Stimulated activated CD8-positive, alpha-beta memory T cell treated with anti-CD3 and anti-CD28 coated beads, Interleukin-7, amount 100 ng/mL, for 4 hours (primary cell): Measurements from ENCODE around the gene DYNC1I2.

Source experiments
- DNase-seq, 2 donors: peaks; one replicate each; pipeline ENCODE4 v3.0.0-alpha.2; 2020; ENCODE audit warnings: low read depth in 2 of 2

Gene DYNC1I2

DNA sequence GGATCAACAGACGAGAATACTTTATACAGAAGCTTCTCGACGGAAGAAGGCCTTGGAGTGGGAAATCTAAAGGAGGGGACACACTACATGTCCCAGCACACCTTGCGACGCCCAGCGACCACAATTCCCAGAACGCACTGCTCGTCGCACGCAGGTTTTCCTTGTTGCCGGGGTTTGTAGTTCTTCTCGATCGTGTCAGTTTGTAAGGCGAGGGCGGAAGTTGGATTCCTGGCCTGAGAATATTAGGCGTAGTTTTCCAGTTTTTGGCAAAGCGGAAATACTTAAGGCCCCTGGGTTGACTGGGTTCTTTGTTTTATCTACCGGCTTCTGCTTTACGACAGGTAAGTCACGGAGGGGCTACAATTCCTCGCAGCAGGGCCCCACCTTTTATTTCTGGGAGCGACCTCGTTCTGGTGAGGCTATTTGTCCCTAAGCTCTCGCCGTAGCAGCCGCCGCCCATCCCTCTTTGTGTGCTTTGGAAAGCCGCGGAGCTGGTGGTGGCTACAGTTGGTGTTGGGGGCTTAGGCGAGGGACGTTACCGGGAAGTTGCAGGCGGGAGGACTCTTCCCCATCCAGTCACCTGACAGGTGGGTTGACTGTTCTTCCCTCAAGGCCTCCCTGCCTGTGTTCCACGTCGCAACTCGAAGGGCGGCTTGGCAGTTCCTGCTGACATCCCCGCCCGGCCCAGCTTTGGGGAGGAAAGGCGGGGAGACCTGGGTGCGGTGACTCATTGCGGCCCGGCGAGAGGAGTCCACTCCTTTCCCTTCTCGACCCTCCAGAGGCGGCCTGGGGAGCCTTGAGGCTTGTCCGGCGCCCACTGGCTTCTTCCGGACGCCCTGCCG, at the start of gene DYNC1I2:
TSS of gene DYNC1I2 (plus strand) at position 183 of the 842 bp plus-strand sequence. CDS start 2,687 bp downstream, outside the sequence.
- peak; percentile 46 to 70 for DNase-seq

DNA sequence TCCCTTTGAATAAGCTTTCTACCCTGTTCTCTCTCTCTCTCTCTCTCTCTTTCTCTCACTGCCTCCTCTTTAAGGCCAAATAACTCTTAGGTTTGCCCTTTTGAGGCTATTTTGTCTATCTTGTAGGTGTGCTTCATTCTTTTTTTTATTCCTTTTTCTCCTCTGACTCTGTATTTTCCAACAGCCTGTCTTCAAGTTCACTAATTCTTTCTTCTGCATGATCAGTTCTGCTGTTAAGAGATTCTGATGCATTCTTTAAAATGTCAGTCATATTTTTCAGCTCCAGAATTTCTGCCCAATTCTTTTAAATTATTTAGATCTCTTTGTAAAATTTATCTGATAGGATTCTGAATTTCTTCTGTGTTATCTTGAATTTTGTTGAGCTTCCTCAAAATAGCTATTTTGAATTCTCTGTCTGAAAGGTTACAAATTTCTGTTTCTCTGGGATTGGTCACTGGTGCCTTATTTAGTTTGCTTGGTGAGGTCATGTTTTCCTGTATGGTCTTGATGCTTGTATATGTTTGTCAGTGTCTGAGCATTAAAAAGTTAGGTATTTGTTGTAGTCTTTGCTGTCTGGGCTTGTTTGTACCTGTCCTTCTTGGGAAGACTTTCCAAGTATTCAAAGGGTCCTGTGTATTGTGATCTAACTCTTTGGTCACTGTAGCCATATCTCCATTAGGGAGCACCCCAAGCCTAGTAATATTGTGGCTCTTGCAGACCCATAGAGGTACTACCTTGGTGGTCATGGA, 35.4 kb upstream of the DYNC1I2 start:
- no peak for DNase-seq

DNA sequence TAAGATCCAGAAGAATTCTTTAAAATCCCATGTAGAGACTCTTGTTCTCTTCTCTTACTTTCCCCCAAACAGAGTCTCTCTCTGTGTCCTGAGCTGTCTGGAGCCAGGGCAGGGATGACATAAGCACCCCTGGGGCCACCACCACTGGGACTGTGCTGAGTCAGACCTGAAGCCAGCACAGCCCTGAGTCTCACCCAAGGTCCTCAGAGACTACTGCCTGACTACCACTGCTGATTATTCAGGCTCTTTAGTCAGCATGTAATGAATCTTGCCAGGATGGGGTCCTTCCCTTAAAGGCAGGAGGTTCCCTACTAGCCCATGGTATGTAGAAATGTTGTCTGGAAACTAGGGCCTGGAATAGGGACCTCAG, 34.9 kb upstream of the DYNC1I2 start:
- no peak for DNase-seq

DNA sequence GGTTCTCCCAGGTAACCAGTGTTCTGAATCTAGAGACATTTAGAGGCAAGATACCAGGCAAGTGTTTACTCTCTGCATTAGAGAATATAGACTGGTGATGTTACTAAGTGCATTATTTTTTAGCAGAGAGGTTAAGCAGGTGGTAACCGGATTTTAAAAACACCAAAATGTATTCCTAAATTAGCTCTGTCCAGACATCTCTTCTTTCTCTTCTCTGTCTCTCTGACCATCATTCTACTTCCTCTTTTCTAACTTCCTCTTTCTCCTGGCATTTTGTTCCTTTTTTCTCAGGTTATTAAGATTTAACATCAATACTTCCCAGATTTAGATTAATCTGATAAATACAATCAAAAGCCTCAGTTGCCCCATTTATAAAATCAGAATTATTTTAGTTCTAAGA, 31.7 kb upstream of the DYNC1I2 start:
- DNase-seq: no peak

GRCh38 chr2:171667041-171667440, 20.2 kb upstream of the DYNC1I2 start:
- DNase-seq: no peak

GRCh38 chr2:171668183-171668582, 19.1 kb upstream of the DYNC1I2 start:
- DNase-seq: no peak

GRCh38 chr2:171669121-171669520, 18.1 kb upstream of the DYNC1I2 start:
- no peak for DNase-seq

DNA sequence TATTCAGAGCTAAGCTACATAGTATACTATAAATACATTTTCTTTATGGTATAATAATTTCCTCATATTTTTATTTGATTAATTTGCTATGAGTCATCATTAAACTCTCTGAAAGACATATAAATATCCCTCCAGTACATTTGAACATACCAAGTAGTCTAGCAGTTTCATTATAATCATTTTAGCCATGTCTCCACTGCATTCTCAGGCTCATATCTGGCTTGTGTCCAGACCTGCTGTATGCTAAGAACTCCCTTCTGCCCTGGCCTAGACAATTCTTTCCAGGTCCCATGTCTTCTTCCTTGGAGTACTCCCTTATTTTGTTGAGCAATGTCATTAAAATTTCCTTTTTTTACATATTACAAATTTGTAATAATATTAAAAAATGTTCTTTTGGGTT, 16.6 kb upstream of the DYNC1I2 start:
- DNase-seq: no peak

- no peak for DNase-seq
Observed at GRCh38 chr2:171671867-171672266, 15.4 kb upstream of the DYNC1I2 start.

GRCh38 chr2:171673905-171674304, 13.4 kb upstream of the DYNC1I2 start:
- DNase-seq: no peak

GRCh38 chr2:171675810-171676345, 11.4 kb upstream of the DYNC1I2 start:
- DNase-seq: no peak

- no peak for DNase-seq
Observed at GRCh38 chr2:171678619-171679018, 8.7 kb upstream of the DYNC1I2 start.

GRCh38 chr2:171688129-171688465, 828 bp downstream of the DYNC1I2 start:
- DNase-seq: no peak

- no peak for DNase-seq
Observed at GRCh38 chr2:171692331-171692730, 5.1 kb downstream of the DYNC1I2 start.

GRCh38 chr2:171702781-171703556, 15.7 kb downstream of the DYNC1I2 start:
- DNase-seq: no peak

GRCh38 chr2:171703574-171704347, 16.5 kb downstream of the DYNC1I2 start:
- DNase-seq: no peak

- DNase-seq: no peak
Observed at GRCh38 chr2:171706152-171706803, 19.0 kb downstream of the DYNC1I2 start.

- no peak for DNase-seq
Observed at GRCh38 chr2:171707752-171708151, 20.5 kb downstream of the DYNC1I2 start.

DNA sequence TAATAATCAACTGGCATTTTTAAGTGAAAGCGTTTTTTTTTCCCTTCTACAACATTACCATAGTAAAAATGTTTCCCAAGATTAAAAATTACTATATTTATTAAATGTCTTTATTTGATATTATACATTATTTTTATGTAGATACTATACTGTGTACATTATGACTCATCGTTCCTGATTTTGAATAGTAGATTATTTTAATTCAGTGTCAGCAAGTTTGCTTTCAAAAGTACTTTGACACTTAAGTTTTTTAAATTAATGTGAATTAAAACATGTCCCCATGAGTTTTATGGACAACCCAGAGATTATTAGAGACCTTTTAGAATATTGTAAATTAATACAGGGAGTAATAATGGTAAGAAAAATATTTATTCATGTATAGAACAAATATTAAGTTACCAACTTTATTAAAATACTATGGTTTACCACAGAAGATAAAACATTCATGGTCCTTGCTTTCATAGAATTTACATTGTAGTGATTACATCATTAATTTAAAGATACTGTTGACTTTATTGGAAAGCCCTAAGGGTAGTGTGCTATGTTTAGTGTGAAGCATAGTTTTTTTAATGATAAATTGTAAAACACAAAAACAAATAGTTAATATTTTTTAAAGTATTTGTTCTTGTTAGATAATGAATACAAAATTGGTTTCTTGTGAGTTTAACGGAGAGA, 21.9 kb downstream of the DYNC1I2 start:
- no peak for DNase-seq

DNA sequence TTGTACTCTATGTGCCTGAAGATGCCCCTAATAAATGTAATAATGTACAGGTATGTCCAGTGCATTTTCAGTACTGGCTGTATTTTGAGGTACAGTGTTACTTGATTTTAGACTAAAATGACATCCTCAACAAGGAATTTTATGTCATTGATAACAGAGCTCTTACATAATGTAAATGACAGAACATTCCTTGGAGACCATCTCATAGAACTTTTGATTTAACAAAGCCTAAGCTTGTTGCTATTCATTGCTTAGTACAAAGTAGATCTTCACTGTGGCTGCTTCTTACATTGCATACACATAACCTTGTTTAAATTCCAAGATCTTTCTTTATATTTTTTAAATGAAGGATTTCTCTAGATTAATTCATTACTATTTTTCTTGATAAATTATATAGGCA, 24.1 kb downstream of the DYNC1I2 start:
- no peak for DNase-seq
